ENCODE data around the gene LENEP. TPM values are rescaled to one million over a fixed set of nuclear protein-coding genes. Genes with fewer than 3 reads are reported as not detected.
A peak's percentile ranks its signal among the peaks of the same experiment; 100 is the strongest.

Gene LENEP
- total RNA-seq, 1 experiment from 2014 or later: 0.42 TPM

DNA sequence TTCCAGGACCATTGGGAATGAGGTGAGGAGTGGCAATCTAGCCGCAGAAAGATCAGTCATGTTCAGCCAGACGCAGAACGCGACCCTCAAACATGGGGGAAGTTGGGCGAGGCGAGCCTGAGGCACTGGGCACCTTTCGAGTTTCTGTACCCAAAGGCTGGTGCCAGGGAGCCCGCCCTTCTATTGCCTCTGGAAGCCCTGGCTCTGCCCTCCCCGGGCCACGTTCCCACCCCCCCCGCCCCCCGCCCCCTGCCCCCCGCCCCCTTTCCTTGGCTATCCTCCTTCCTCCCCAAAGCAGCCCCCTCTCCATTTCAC, 7.0 kb downstream of the LENEP start:
- no peaks in the 10 kb centered on the region for H3K9me3 ChIP-seq (ENCODE audit: control insufficient read depth in 1 of 2, insufficient read depth in 1 of 2, low read depth in 1 of 2, low read length in 2 of 2)
- no peaks in the 10 kb centered on the region for H3K36me3 ChIP-seq (ENCODE audit: control insufficient read depth in 1 of 2, insufficient read depth in 2 of 2, low read length in 2 of 2)
- intact Hi-C loops (cut with micrococcal nuclease): loop anchor here (5.0 kb wide), 1 partner anchor 52 kb away; the partner anchor contains the start of gene ADAM15
- H3K4me1 ChIP-seq (ENCODE audit: control insufficient read depth in 1 of 2, insufficient read depth in 2 of 2, low read length in 2 of 2): peaks cover 27 to 60% of the 10 kb centered on the region in 2 experiments
- ChIA-PET POLR2A (interaction anchor here (1.1 to 2.5 kb wide), 6 partner anchors 13 to 30 kb away, joined by 3 to 22 read pairs (median 4); partner anchors contain the start of genes FLAD1 and SHC1), CTCF (interaction anchor here (1.1 to 2.6 kb wide), 9 partner anchors 11 to 556 kb away, joined by 3 to 25 read pairs (median 7); partner anchors contain the start of genes FLAD1 and PYGO2), RAD21 (ENCODE audit: low non-redundant PET in 1 of 2, low total read pairs in 2 of 2, uncharacterized antibody in 2 of 2, unreplicated experiment in 2 of 2) (interaction anchor here in 1 of 2 experiments (0.7 to 1.7 kb wide), 2 partner anchors 30 to 39 kb away, joined by 3 to 5 read pairs; partner anchors contain the start of gene PYGO2)
- H3K9me2 ChIP-seq (ENCODE audit: insufficient read depth): no peaks in the 10 kb centered on the region
- H2AFZ ChIP-seq (ENCODE audit: low read depth, low read length, poor library complexity, severe bottlenecking): no peak overlapping the region
- H4K20me1 ChIP-seq (ENCODE audit: insufficient read depth): no peaks in the 10 kb centered on the region
- peak overlapping the region; percentile 91 for H3K9ac ChIP-seq (ENCODE audit: low read length)
- H3K79me2 ChIP-seq (ENCODE audit: insufficient read depth, low read length): peaks cover 28% of the 10 kb centered on the region
- peak overlapping the region; percentile 85 to 98 for H3K4me3 ChIP-seq (replicated peaks in 1 of 2; ENCODE audit: low read depth in 1 of 2, low read length in 2 of 2)
- H3K27me3 ChIP-seq (ENCODE audit: insufficient read depth, low read length): no peaks in the 10 kb centered on the region
- ATAC-seq (peak; percentile 1), DNase-seq (ENCODE audit: low read depth, low spot score) (no peak)
- BruUV-seq (replicated peaks): no TSS peak
- peak overlapping the region; percentile 99 for H3K27ac ChIP-seq (ENCODE audit: low read depth, low read length)
- H3K4me2 ChIP-seq (ENCODE audit: low read length): peak overlapping the region; percentile 96
- TF ChIP-seq ZNF274 (IDR thresholded peaks at IDR 0.05; ENCODE audit: low read depth, low read length) (no peak), SP1 (IDR thresholded peaks at IDR 0.05; ENCODE audit: low read depth) (no peak), ZFX (IDR thresholded peaks at IDR 0.05) (no peak), EZH2 (IDR thresholded peaks at IDR 0.05) (no peak), SRF (IDR thresholded peaks at IDR 0.05; ENCODE audit: low read depth) (no peak), JUND (IDR thresholded peaks at IDR 0.05) (no peak), POLR2A (IDR thresholded peaks at IDR 0.05; ENCODE audit: borderline replicate concordance, extremely low read depth, insufficient read depth, insufficient read length) (no peak)
- TF ChIP-seq, protein P1, sequence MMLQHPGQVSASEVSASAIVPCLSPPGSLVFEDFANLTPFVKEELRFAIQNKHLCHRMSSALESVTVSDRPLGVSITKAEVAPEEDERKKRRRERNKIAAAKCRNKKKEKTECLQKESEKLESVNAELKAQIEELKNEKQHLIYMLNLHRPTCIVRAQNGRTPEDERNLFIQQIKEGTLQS (IDR thresholded peaks at IDR 0.05): no peak
- TF ChIP-seq, protein P2, sequence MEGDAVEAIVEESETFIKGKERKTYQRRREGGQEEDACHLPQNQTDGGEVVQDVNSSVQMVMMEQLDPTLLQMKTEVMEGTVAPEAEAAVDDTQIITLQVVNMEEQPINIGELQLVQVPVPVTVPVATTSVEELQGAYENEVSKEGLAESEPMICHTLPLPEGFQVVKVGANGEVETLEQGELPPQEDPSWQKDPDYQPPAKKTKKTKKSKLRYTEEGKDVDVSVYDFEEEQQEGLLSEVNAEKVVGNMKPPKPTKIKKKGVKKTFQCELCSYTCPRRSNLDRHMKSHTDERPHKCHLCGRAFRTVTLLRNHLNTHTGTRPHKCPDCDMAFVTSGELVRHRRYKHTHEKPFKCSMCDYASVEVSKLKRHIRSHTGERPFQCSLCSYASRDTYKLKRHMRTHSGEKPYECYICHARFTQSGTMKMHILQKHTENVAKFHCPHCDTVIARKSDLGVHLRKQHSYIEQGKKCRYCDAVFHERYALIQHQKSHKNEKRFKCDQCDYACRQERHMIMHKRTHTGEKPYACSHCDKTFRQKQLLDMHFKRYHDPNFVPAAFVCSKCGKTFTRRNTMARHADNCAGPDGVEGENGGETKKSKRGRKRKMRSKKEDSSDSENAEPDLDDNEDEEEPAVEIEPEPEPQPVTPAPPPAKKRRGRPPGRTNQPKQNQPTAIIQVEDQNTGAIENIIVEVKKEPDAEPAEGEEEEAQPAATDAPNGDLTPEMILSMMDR (IDR thresholded peaks at IDR 0.05 in 2 of 3, conservative IDR thresholded peaks at IDR 0.05 in 1 of 3; ENCODE audit: borderline replicate concordance in 1 of 3, insufficient read depth in 1 of 3, low read depth in 2 of 3, low read length in 2 of 3): no peak
- TF ChIP-seq, protein P3, sequence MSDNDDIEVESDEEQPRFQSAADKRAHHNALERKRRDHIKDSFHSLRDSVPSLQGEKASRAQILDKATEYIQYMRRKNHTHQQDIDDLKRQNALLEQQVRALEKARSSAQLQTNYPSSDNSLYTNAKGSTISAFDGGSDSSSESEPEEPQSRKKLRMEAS (IDR thresholded peaks at IDR 0.05): no peak

All from HCT116 (cell line).